ENCODE results near the gene PTTG1. TPM values are rescaled to one million over a fixed set of nuclear protein-coding genes. Genes with fewer than 3 reads are reported as not detected.

The PTTG1 gene
- polyA plus RNA-seq, 2 of the 4 experiments (the other 2 are of a cell fraction), result 222 to 227 TPM

GRCh38 chr5:160468363-160468975 is 46.8 kb downstream of the PTTG1 start (continued):
- no peak for TF ChIP-seq HES2 (IDR thresholded peaks at IDR 0.05)
- no peak for TF ChIP-seq RFX5 (IDR thresholded peaks at IDR 0.05)
- TF ChIP-seq MAX (IDR thresholded peaks at IDR 0.05), result no peak
- TF ChIP-seq FOXS1 (CRISPR knock-in tag; IDR thresholded peaks at IDR 0.05), result no peak
- TF ChIP-seq CHD2 (IDR thresholded peaks at IDR 0.05; ENCODE audit: low read length, partially characterized antibody), result no peak
- TF ChIP-seq FOSB (CRISPR knock-in tag; IDR thresholded peaks at IDR 0.05), result no peak
- TF ChIP-seq NFE2L2 (conservative IDR thresholded peaks at IDR 0.05; ENCODE audit: low read length), result no peak
- TF ChIP-seq CTCF (IDR thresholded peaks at IDR 0.05), result no peak

GRCh38 chr5:160469156-160470144 is 47.8 kb downstream of the PTTG1 start:
- no peak overlapping the region for H3K4me2 ChIP-seq

GRCh38 chr5:160470437-160471361 is 49.0 kb downstream of the PTTG1 start:
- H3K9me3 ChIP-seq, result no peaks in the 10 kb centered on the region
- POLR2A ChIA-PET, result no interaction called here
- DNase-seq (ENCODE audit: low read depth in 1 of 2, low spot score in 1 of 2) (no peak), ATAC-seq (no peak), FAIRE-seq (no peak)
- CTCF ChIA-PET, result interaction anchor here (1.1 kb wide), 1 partner anchor 11 kb away, joined by 4 read pairs; no protein-coding TSS in a partner anchor
- H3K27ac ChIP-seq, result no peak overlapping the region
- no peak overlapping the region for H3K4me2 ChIP-seq
- peaks cover 12% of the 10 kb centered on the region for H3K4me1 ChIP-seq
- no peak for TF ChIP-seq CTCF (IDR thresholded peaks at IDR 0.05)
- no peak overlapping the region for H3K4me3 ChIP-seq
- 48% methylated on average over 7 of the region's 7 CpGs for WGBS (ENCODE audit: missing lambda C conversion rate)

More at GRCh38 chr5:160469156-160470144, 47.8 kb downstream of the PTTG1 start:
- 95% methylated on average over 20 of the region's 20 CpGs for WGBS (ENCODE audit: missing lambda C conversion rate)
- ChIA-PET CTCF (interaction anchor here (0.6 kb wide), 1 partner anchor 28 kb away, joined by 3 read pairs; no protein-coding TSS in a partner anchor), POLR2A (no interaction called here)
- no peak overlapping the region for H3K27ac ChIP-seq
- FAIRE-seq (no peak), DNase-seq (ENCODE audit: low read depth in 1 of 2, low spot score in 1 of 2) (no peak), ATAC-seq (no peak)
- TF ChIP-seq FOSL2 (IDR thresholded peaks at IDR 0.05) (no peak), FOSL2 (CRISPR knock-in tag; IDR thresholded peaks at IDR 0.05) (no peak)
- no peak overlapping the region for H3K4me3 ChIP-seq
- peaks cover 12% of the 10 kb centered on the region for H3K4me1 ChIP-seq
- no peaks in the 10 kb centered on the region for H3K9me3 ChIP-seq

- POLR2A ChIA-PET, result no interaction called here
- CTCF ChIA-PET, result no interaction called here
- no peak for TF ChIP-seq HMGXB4 (CRISPR knock-in tag; IDR thresholded peaks at IDR 0.05; ENCODE audit: borderline replicate concordance)
- no peak for TF ChIP-seq ZNF302 (CRISPR knock-in tag; IDR thresholded peaks at IDR 0.05)
- TF ChIP-seq CBX8 (IDR thresholded peaks at IDR 0.05), result no peak
- TF ChIP-seq NR3C1 (IDR thresholded peaks at IDR 0.05), result no peak
- TF ChIP-seq GATA3 (IDR thresholded peaks at IDR 0.05; ENCODE audit: borderline replicate concordance), result no peak
- no peak for TF ChIP-seq CEBPB (IDR thresholded peaks at IDR 0.05)
- TF ChIP-seq MYC (IDR thresholded peaks at IDR 0.05; ENCODE audit: borderline replicate concordance, low read length), result no peak
- TF ChIP-seq E2F6 (IDR thresholded peaks at IDR 0.05; ENCODE audit: borderline replicate concordance, low read depth), result no peak
- TF ChIP-seq ZSCAN20 (CRISPR knock-in tag; IDR thresholded peaks at IDR 0.05), result no peak
- no peak for TF ChIP-seq HES2 (IDR thresholded peaks at IDR 0.05)
- no peak for TF ChIP-seq MAFK (IDR thresholded peaks at IDR 0.05; ENCODE audit: partially characterized antibody)
Observed at GRCh38 chr5:160471761-160472160, 50.1 kb downstream of the PTTG1 start.

More at GRCh38 chr5:160471761-160472160, 50.1 kb downstream of the PTTG1 start:
- H3K4me3 ChIP-seq, result no peak overlapping the region
- H3K9me3 ChIP-seq, result no peaks in the 10 kb centered on the region
- no peak overlapping the region for H3K4me2 ChIP-seq
- FAIRE-seq (no peak), ATAC-seq (no peak), DNase-seq (ENCODE audit: low read depth in 1 of 2, low spot score in 1 of 2) (no peak)
- no peak overlapping the region for H3K27ac ChIP-seq
- 79% methylated on average over 2 of the region's 2 CpGs for WGBS (ENCODE audit: missing lambda C conversion rate)
- peaks cover 12% of the 10 kb centered on the region for H3K4me1 ChIP-seq

All from A549 (cell line).